Stomach smooth muscle (tissue), 2 donors: ENCODE measurements around the gene LSG1.

Source experiments
- H3K27ac ChIP-seq: one replicate; pipeline ENCODE4 v1.7.0; 2013; ENCODE audit warnings: mild to moderate bottlenecking, low read length, inconsistent platforms
- H3K27me3 ChIP-seq, 2 donors: one replicate each; pipeline ENCODE4 v1.7.0; 2013; ENCODE audit warnings: low read length in 2 of 2; ENCODE audit not compliant: insufficient read depth in 2 of 2, control insufficient read depth in 1 of 2
- H3K36me3 ChIP-seq, 2 donors: one replicate each; pipeline ENCODE4 v1.7.0; 2013; ENCODE audit warnings: low read length in 2 of 2; ENCODE audit not compliant: control insufficient read depth in 2 of 2, insufficient read depth in 2 of 2
- H3K4me1 ChIP-seq: one replicate; pipeline ENCODE4 v1.7.0; 2013; ENCODE audit warnings: low read length; ENCODE audit not compliant: control insufficient read depth, insufficient read depth
- H3K4me3 ChIP-seq, 2 donors: one replicate each; pipeline ENCODE4 v1.7.0; 2013; ENCODE audit warnings: low read length in 2 of 2
- H3K9ac ChIP-seq, 2 donors: one replicate each; pipeline ENCODE4 v1.7.0; 2013; ENCODE audit warnings: low read length in 2 of 2, mild to moderate bottlenecking in 1 of 2
- H3K9me3 ChIP-seq, 2 donors: one replicate each; pipeline ENCODE4 v1.7.0; 2013; ENCODE audit warnings: low read length in 2 of 2; ENCODE audit not compliant: control insufficient read depth in 2 of 2
- donor health status: healthy.
- donor health status: Pancreatic carcinoma.

Gene LSG1

DNA sequence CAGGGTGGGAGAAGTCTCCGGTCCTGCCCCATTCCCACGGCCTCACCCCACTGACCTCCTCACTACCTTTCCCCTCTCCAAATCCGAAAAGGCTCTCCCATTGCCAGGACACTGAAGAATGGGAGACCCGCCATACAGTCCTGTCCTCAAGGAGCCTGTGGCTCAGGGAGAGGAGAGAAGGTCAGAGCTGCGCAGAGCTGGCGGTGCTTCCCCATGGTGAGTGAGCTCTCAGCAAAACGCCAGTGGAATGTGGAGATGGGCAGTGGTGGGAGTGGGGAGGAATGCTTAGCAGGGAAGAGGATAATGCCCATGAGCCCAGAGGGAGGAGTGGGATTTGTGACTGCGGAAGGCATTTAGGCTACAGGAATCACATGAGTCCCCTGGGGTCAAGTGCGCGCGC, 33.8 kb upstream of the LSG1 start:
- H3K9ac ChIP-seq = no peak overlapping the region
- no peak overlapping the region for H3K27ac ChIP-seq
- H3K36me3 ChIP-seq = no peaks in the 10 kb centered on the region
- no peak overlapping the region for H3K4me3 ChIP-seq
- H3K27me3 ChIP-seq = no peaks in the 10 kb centered on the region
- H3K9me3 ChIP-seq = peaks cover 2 to 5% of the 10 kb centered on the region in 2 donors
- H3K4me1 ChIP-seq = no peaks in the 10 kb centered on the region

DNA sequence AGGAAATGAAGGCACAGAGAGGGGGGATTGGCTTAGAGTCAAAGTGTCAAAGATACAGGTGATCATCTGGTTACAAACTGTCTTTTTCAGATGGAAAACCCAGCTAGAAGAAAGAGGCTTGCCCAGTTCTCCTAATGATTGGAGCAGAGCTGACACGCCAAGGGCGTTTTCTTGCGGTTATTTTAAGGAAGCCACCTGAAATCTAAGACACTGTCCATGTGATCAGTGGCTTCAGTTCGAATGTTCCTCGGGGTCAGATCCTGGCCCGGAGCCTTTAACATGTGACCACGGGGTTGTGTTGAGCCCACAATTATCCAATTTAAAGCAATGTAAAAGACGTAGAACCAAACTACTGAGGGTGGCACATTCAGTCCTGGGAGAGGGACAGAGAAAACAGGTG, 33.2 kb upstream of the LSG1 start:
- H3K9ac ChIP-seq = no peak overlapping the region
- H3K27ac ChIP-seq = no peak overlapping the region
- no peak overlapping the region for H3K4me3 ChIP-seq
- H3K9me3 ChIP-seq = peaks cover 2 to 5% of the 10 kb centered on the region in 2 donors
- H3K4me1 ChIP-seq = no peaks in the 10 kb centered on the region
- H3K36me3 ChIP-seq = no peaks in the 10 kb centered on the region
- no peaks in the 10 kb centered on the region for H3K27me3 ChIP-seq

DNA sequence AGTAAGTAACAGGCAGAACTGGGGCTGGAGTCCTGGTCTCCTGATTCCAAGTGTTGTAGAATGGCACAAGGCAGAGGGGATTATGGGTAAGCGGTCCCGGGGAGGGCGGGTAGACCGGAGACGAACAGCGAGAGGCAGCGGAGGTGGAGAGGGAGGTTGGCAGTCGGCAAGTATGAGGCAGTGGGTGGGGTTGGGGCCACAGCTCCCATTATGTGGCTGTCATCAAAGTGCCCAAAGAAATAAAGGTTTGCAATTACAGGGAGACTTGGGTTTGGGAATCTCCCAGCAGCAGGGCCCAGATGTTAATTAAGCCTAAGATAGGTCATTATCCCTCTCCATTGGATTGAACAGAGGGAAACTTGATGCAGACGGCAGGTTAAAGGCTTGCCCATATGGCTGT, 30.6 kb upstream of the LSG1 start:
- Histone ChIP-seq H3K36me3 (no peaks in the 10 kb centered on the region), H3K9ac (no peak overlapping the region), H3K9me3 (peaks cover 7% of the 10 kb centered on the region in 2 donors), H3K27ac (no peak overlapping the region), H3K4me3 (no peak overlapping the region), H3K27me3 (no peaks in the 10 kb centered on the region), H3K4me1 (no peaks in the 10 kb centered on the region)

DNA sequence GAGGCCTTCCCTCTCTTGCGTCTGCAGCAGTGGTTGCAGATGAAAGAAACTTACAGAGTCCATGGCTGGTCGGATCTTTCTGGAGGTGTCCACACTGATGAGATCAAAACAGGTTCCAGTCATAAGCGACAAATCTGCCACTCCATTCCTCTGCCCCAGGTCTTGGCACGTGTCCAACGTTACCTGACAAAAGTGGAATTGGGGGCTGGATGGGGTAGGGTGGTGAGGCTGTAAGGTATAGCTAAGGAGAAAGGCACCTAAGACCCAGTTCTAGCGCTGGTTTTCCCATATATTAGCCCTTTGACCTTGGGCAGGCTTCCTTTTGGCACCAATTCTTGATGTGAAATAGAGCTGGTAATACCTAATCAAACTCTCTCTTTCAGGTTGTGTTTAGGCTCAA, 24.7 kb upstream of the LSG1 start:
- H3K9me3 ChIP-seq = peaks cover 7% of the 10 kb centered on the region in 2 donors
- H3K4me3 ChIP-seq = no peak overlapping the region
- H3K36me3 ChIP-seq = no peaks in the 10 kb centered on the region
- H3K27me3 ChIP-seq = no peaks in the 10 kb centered on the region
- no peak overlapping the region for H3K27ac ChIP-seq
- H3K4me1 ChIP-seq = no peaks in the 10 kb centered on the region
- H3K9ac ChIP-seq = no peak overlapping the region

DNA sequence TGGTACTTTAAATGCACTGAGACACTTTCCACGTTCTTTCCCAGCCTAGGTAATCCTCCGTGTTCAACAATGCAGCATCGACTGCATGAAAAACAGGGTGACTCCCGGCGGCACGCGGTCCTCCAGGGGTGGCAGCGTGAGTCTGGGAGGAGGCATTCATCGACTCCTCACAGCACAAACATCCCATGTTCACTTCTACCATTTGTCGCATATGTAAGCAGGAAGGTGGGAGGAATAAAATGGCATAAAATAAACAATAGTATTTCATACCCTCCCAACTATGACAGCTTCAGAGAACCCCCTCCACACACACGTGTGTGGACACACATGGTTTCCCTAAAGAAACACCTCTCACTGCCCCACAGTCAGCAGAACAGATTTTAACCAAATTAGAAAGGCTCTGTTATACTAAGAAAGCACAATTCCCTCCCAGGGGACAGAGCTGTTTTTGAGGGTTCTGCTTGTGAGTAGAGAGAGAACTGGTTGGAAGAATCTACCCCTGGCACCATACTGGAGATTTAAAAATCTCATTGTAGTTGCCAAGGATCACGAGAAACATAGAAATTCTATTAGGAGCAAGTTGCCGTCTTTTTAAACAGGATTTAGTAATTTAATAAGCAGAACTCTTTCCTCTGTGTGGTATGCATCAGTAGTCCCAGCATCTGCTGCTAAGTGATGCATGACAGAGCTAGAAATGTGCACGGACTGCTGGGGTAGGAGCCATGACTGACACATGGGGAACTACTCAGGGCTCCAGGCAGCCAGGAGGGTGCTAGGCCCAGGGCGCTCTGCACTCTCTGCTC, 19.7 kb upstream of the LSG1 start:
- H3K9ac ChIP-seq = no peak overlapping the region
- no peak overlapping the region for H3K27ac ChIP-seq
- no peaks in the 10 kb centered on the region for H3K36me3 ChIP-seq
- no peak overlapping the region for H3K4me3 ChIP-seq
- no peaks in the 10 kb centered on the region for H3K9me3 ChIP-seq
- peaks cover 24% of the 10 kb centered on the region for H3K4me1 ChIP-seq
- H3K27me3 ChIP-seq = no peaks in the 10 kb centered on the region

DNA sequence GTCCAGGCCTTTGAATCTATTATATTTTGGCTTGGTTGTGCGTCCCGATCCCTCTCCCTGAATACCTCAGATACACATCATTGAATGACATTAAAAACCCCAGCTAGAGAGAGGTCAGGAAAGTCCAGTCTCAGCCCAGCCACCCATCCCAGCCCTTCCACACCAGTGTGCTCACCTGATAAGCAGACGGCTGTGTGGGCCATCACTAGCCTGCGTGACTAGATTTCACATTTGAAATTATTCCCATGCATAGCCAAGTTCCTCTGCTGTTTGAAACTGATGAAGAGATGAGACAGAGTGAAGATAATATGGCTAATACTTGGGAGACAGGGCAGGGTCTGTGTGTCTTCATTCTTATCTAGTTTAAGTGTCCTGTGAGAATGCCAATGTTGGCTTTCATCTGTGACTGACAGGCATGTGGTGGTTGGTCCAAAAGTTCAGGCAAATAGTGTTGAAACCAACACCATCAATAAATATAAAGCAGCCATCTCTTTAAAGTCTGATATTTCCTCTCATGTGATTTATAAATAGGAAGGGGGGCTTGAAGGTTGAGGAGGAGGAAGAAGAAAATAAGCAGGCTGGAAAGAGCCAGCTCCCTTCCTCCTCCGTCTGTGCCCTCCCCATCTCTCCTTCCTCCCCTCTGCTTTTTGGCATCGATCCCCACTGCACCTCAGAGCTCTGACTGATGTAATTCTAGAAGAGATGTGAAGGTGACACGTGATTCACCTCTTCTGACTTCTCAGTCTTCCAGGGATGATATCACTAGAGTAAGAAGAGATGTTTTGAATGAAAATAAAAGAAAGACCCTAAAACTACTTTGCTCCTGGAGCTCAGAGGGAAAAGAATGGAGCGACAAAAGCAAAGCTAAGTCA, 18.7 kb upstream of the LSG1 start:
- Histone ChIP-seq H3K27me3 (no peaks in the 10 kb centered on the region), H3K9ac (no peak overlapping the region), H3K27ac (no peak overlapping the region), H3K4me1 (peaks cover 28% of the 10 kb centered on the region), H3K9me3 (no peaks in the 10 kb centered on the region), H3K4me3 (no peak overlapping the region), H3K36me3 (no peaks in the 10 kb centered on the region)

DNA sequence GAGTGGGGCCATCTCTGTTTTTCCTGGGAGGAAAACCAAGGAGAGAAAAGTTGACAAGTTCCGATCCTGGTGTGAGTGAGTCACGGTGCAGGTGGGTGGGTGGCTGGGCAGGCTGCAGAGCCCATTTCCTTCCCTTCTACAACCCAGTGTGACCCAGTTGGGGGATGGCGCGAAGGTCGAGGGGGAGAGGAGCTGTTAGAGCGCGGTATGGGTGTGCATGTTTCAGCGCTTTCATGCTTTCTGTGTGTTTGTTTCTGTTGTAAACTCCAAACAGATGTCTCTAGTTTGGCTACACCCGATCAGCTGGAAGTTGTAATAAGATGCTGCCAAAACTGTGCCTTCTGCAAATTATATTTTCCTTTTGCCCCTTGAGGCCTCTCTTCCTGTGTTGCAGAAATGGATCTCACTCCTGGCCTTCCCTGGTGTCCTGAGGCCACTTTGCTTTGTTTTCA, 17.5 kb upstream of the LSG1 start:
- Histone ChIP-seq H3K27ac (no peak overlapping the region), H3K9me3 (no peaks in the 10 kb centered on the region), H3K36me3 (no peaks in the 10 kb centered on the region), H3K9ac (no peak overlapping the region), H3K27me3 (no peaks in the 10 kb centered on the region), H3K4me1 (peaks cover 30% of the 10 kb centered on the region), H3K4me3 (peak overlapping the region in 1 of 2 donors; percentile 15)

DNA sequence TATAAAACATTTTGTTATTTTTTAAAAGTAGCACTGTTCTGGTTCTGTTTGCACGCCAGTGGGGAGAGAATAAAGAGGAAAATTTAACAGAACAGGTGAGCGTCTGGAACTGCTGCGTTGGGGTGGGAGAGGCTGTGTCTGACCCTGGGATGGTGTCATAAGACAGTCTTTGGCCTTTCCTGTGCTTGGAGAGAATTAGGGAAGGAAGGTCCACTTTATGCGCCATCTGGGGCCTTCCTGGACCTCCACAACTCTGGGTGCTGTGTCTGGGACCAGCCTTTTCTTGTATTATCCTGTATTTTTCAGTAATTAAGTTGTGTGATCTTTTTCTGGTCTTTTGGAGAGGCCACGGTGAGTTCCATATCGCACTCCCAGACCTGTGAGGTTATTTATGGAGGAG, 17.0 kb upstream of the LSG1 start:
- Histone ChIP-seq H3K4me3 (peak overlapping the region in 1 of 2 donors; percentile 35), H3K9ac (no peak overlapping the region), H3K4me1 (peaks cover 30% of the 10 kb centered on the region), H3K36me3 (no peaks in the 10 kb centered on the region), H3K9me3 (no peaks in the 10 kb centered on the region), H3K27me3 (no peaks in the 10 kb centered on the region), H3K27ac (peak overlapping the region; percentile 31)

DNA sequence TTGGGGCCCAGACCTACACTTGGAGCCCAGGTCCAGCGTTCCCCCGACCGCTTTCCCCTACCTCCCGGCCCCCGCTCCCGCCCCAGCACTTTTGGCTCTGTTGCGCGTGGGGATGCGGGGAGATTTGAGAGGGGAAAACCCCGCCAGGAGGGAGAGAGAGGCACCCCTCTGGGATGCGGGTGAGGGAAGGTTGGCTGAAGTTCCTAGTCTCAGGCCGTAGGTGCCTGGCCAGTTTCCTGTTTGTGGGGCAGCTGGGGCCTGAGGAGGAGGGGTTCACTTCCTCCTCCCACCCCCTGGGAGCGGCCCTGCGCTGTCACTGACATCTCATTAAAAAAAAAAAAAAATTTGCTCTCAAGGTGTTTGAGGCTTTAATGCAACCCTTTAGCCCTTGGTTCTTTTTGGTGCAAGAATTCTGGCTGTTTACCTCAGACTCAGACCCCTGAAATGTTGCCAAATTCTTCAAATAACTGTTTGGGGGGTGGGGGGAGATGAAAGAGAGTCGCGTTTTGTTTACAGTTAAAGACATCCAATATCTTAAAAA, 16.3 kb upstream of the LSG1 start:
- Histone ChIP-seq H3K9ac (peak overlapping the region in 1 of 2 donors; percentile 39), H3K9me3 (no peaks in the 10 kb centered on the region), H3K27ac (no peak overlapping the region)

DNA sequence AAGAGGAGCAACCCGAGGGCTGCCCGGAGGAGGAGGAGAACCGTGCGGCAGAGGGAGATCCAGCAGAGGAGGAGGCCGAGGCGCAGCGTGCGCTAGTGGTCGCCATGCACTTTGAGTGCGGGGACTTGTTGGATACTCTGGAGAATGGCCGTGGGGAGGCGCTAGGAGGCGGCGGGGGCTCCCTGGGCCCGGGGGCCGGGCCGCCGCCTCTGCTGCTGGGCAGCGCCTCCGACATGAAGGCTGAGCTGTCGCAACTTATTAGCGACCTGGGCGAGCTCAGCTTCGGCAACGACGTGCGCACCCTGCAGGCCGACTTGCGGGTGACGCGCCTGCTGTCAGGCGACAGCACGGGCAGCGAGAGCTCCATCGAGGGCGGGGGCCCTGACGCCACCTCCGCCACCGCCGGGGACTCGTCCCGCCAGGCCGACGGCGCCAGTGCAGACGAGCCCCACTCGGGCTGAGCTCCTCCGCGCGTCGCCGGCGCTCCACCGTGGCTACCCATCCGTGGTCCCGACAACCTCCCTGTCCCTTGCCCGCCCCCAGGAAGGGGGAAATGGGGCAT, 15.7 kb upstream of the LSG1 start:
- H3K9me3 ChIP-seq = no peaks in the 10 kb centered on the region
- peak overlapping the region; percentile 71 to 86 for H3K4me3 ChIP-seq
- H3K27ac ChIP-seq = no peak overlapping the region
- H3K27me3 ChIP-seq = no peaks in the 10 kb centered on the region
- no peaks in the 10 kb centered on the region for H3K36me3 ChIP-seq
- peaks cover 35% of the 10 kb centered on the region for H3K4me1 ChIP-seq
- H3K9ac ChIP-seq = peak overlapping the region in 1 of 2 donors; percentile 39

More for the DNA sequence above, 16.3 kb upstream of the LSG1 start:
- Histone ChIP-seq H3K36me3 (no peaks in the 10 kb centered on the region), H3K4me1 (peaks cover 30% of the 10 kb centered on the region), H3K4me3 (peak overlapping the region; percentile 71 to 86), H3K27me3 (no peaks in the 10 kb centered on the region)
